Muscle layer of duodenum (tissue), 2 donors: ENCODE data around the gene JAK3.
"Not testable (repeated sequence)": the region's sequence is repeated elsewhere in the genome, so short reads cannot be mapped to it uniquely, and the experiment has no call there.

ENCODE experiments used
- H3K27ac ChIP-seq: one replicate; pipeline ENCODE4 v1.7.0; 2013; ENCODE audit warnings: mild to moderate bottlenecking, low read length
- H3K27me3 ChIP-seq: one replicate; pipeline ENCODE4 v1.7.0; 2013; ENCODE audit warnings: low read depth, mild to moderate bottlenecking, control low read depth, low read length
- H3K36me3 ChIP-seq, 2 donors: one replicate each; pipeline ENCODE4 v1.7.0; 2013; ENCODE audit warnings: low read length in 2 of 2, control low read depth in 1 of 2, mild to moderate bottlenecking in 1 of 2; ENCODE audit not compliant: insufficient read depth in 2 of 2, control insufficient read depth in 1 of 2
- H3K4me1 ChIP-seq, 2 donors: one replicate each; pipeline ENCODE4 v1.7.0; 2013; ENCODE audit warnings: low read length in 2 of 2, mild to moderate bottlenecking in 2 of 2, control low read depth in 1 of 2, moderate library complexity in 1 of 2; ENCODE audit not compliant: insufficient read depth in 2 of 2, control insufficient read depth in 1 of 2
- H3K4me3 ChIP-seq, 2 donors: one replicate each; pipeline ENCODE4 v1.7.0; 2013; ENCODE audit warnings: low read length in 2 of 2, low read depth in 1 of 2, mild to moderate bottlenecking in 1 of 2
- H3K9me3 ChIP-seq, 2 donors: one replicate each; pipeline ENCODE4 v1.7.0; 2013; ENCODE audit warnings: low read length in 2 of 2, control low read depth in 1 of 2, mild to moderate bottlenecking in 1 of 2; ENCODE audit not compliant: control insufficient read depth in 1 of 2
- donor health status: healthy.

Gene JAK3

DNA sequence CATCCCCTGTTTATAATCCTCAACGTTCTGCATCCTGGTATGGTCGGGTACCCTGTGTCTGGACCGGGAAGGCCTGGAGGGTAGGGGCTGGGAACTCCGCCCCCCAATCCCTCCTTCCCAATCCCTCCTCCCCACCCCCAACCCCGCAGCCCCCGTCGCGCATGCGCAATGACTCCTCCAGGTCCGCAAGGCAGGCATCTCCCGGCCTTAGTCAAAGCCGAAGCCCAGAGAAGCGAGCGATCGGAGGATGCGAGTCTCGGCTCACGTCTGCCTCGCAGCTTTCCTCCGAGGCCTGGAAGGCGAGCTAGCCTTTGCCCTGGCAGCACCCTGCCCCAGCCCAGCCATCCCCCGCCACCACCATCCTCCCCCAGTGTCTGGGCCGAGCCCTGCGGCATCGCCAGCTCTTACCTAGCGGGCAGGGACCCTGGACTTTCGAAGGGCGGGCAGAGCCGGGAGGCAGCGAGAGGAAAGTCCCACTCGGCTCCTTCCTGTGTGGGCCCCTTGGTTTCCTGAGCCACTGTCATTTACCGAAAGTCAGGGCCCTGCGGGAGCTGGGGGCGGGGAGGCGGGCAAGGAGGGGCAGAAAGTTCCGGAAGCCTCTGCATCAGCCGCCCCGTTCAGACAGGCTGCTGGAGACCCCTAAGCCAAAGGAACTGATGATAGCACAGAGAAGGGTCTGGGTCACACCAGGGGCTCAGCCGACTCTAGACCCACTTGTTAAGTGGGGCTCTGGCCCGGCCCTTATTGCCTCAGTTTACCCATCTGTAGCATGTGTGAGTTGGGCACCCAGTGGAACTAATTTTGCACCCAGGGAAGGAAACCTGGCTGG lies at the start of gene JAK3:
TSS of gene JAK3 (minus strand) at position 445 of the 829 bp plus-strand sequence. CDS start 3,565 bp downstream, outside the sequence.
- peaks cover 0 to 4% of the 10 kb centered on the region in 2 donors for H3K4me1 ChIP-seq
- peak within 1 kb of the TSS; percentile 31 to 46 for H3K4me3 ChIP-seq
- H3K27me3 ChIP-seq, result no peaks in the 10 kb centered on the region
- H3K36me3 ChIP-seq, result no peaks in the 10 kb centered on the region
- H3K27ac ChIP-seq, result peak within 1 kb of the TSS; percentile 45
- no peaks in the 10 kb centered on the region for H3K9me3 ChIP-seq

DNA sequence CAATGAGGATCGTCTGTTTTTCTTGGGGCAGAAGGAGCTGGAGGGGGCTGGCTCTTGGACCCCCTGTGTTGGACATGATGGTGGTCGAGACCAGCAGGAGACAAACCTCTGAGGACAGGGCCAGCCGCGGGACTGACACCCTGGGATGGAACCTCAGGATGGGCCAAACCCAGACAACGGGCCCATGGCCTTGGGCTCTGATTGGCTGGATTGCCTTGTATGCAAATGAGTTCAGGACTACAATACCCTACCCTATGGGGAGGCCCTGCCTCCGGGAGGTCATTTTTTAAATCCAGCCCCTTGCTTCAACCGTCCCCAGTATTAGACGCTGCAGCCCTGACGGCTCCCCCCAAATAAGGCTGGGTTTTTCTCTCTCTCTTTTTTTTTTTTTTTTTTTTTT lies 46.0 kb upstream of the JAK3 start:
- H3K4me1 ChIP-seq, result no peaks in the 10 kb centered on the region
- no peaks in the 10 kb centered on the region for H3K36me3 ChIP-seq
- no peaks in the 10 kb centered on the region for H3K9me3 ChIP-seq
- H3K27ac ChIP-seq, result no peak overlapping the region
- no peaks in the 10 kb centered on the region for H3K27me3 ChIP-seq
- H3K4me3 ChIP-seq, result no peak overlapping the region

DNA sequence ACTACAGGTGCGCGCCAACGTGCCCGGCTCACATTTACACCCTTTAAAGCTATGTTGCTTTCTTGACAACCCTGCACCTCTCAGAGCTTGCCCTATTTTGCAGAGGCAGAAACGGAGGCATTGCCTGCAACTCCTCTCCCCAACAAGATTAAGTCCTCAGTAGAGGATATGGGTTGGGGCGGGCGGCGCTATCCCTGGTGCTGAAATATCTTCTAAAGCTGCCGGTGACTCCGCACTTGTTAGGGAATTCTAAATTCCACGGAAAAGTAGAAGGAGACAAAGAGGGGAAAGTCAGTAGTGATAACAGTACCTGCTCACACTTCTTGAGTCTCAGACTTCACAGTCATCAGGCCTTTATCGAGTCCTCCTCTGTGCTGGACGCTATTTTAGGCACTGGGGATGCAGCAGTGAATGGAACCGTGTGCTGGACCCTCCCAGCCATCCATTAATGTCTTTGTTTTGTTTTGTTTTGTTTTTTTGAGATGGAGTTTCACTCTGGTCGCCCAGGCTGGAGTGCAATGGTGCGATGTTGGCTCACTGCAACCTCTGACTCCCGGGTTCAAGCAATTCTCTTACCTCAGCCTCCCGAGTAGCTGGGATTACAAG lies 41.9 kb upstream of the JAK3 start:
- Histone ChIP-seq H3K27me3 (no peaks in the 10 kb centered on the region), H3K36me3 (no peaks in the 10 kb centered on the region), H3K27ac (no peak overlapping the region), H3K4me1 (no peaks in the 10 kb centered on the region), H3K4me3 (no peak overlapping the region), H3K9me3 (no peaks in the 10 kb centered on the region)

DNA sequence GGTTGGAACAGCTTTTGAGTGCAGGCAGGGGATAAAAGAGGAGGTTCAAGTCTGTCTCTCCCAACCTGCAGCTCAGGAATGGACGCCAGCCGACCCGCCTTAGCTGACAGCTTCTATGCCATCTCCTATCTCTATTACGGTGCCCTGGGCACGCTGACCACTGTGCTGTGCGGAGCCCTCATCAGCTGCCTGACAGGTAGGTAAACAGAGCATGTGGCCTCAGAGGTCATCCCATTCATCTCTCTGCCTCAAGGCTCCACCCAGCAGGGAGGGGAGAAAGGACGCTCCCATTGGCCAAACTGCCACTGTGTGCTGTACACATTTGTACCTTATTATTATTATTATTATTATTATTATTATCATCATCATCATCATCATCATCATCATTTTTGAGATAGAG lies 40.5 kb upstream of the JAK3 start:
- Histone ChIP-seq H3K27me3 (no peaks in the 10 kb centered on the region), H3K4me1 (no peaks in the 10 kb centered on the region), H3K4me3 (no peak overlapping the region), H3K36me3 (no peaks in the 10 kb centered on the region), H3K27ac (no peak overlapping the region), H3K9me3 (no peaks in the 10 kb centered on the region)

DNA sequence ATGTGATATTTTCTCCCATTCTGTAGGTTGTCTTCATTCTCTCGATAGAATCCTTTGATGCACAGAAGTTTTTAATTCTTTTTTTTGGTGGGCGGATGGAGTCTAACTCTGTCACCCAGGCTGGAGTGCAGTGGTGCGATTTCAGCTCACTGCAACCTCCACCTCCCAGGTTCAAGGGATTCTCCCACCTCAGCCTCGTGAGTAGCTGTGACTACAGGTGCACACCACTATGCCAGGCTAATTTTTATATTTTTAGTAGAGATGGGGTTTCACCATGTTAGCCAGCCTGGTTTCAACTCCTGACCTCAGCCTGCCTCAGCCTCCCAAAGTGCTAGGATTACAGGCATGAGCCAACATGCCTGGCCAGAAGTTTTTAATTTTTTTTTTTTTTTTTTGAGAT lies 39.4 kb upstream of the JAK3 start:
- not testable (repeated sequence) for H3K27ac ChIP-seq, H3K36me3 ChIP-seq, H3K4me1 ChIP-seq, H3K4me3 ChIP-seq, H3K27me3 ChIP-seq, H3K9me3 ChIP-seq

DNA sequence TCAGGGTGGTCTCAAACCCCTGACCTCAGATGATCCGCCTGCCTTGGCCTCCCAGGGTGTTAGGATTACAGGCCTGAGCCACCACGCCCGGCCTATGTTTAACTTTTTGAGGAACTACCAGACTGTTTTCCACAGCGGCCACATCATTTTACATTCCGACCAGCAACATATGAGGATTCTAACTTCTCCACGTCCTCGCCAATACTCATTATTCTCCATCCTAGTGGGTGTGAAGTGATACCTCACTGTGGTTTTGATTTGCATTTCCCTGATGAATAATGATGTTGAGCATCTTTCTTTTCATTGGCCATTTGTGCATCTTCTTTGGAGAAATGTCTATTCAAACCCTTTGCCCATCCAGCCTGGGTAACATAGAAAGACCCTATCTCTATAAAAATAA lies 38.7 kb upstream of the JAK3 start:
- Histone ChIP-seq H3K36me3 (no peaks in the 10 kb centered on the region), H3K27me3 (no peaks in the 10 kb centered on the region), H3K9me3 (no peaks in the 10 kb centered on the region), H3K27ac (no peak overlapping the region), H3K4me1 (no peaks in the 10 kb centered on the region), H3K4me3 (no peak overlapping the region)

DNA sequence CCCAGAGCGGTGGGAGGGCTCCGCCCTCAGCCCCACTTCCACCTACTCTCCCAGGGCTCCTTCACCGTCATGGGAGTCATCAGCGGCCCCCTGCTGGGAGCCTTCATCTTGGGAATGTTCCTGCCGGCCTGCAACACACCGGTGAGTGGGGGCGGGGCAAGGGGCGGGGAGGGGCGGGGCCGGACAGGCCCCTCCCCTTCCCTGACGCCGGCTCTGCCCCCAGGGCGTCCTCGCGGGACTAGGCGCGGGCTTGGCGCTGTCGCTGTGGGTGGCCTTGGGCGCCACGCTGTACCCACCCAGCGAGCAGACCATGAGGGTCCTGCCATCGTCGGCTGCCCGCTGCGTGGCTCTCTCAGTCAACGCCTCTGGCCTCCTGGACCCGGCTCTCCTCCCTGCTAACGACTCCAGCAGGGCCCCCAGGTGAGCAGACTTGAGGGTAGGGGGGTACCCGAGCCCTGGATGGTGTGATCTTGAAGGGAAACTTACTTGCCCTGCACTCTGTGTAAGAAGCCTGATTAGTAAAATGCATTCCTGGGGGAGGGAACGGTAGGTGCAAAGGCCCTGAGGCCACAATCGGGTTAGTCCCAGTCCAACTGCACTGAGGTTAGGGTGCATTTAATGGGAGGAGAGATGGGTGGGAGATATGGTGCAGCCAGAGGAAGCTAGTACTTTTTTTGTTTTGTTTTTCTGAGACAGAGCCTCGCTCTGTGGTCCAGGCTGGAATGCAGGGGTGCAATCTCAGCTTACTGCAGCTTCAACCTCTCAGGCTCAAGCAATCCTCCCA lies 36.0 kb upstream of the JAK3 start:
- Histone ChIP-seq H3K27ac (no peak overlapping the region), H3K27me3 (no peaks in the 10 kb centered on the region), H3K36me3 (no peaks in the 10 kb centered on the region), H3K4me1 (no peaks in the 10 kb centered on the region), H3K9me3 (no peaks in the 10 kb centered on the region), H3K4me3 (no peak overlapping the region)

DNA sequence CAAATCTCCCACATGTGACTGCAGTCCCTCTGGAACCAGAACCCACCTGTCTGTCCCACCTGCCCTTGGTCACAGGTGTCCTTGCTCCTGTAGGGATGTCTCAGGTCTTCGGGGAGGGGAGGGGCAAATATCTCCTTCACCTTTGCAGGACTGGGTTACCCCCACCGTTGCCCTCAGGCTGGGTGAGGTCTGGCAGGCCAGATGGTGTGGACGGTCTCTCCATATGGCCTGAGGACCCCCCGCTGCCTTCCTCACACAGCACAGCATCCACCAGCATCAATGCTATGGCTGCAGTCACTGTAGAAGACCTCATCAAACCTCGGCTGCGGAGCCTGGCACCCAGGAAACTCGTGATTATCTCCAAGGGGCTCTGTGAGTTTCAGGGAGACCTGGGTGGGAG lies 33.9 kb upstream of the JAK3 start:
- H3K36me3 ChIP-seq, result no peaks in the 10 kb centered on the region
- no peak overlapping the region for H3K4me3 ChIP-seq
- no peaks in the 10 kb centered on the region for H3K4me1 ChIP-seq
- H3K27me3 ChIP-seq, result no peaks in the 10 kb centered on the region
- H3K27ac ChIP-seq, result no peak overlapping the region
- no peaks in the 10 kb centered on the region for H3K9me3 ChIP-seq

DNA sequence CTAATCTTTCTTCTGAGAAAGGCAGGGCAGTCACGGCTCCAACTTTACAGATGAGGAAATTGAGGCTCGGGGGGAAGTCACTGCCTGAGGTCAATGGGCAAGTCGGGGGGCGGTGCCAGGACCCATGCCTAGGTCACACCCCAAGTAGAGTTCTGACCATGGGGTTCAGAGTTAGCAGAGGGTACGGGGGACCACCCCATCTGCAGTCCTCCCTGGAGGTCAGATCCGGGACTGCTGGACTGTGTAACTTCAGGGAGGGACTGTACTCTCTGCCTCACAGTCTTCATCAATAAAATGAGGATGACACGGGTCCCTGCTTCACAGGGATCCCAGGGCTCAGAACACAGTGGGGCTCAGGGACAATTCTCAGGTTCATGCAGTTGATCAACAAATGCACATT lies 31.7 kb upstream of the JAK3 start:
- no peaks in the 10 kb centered on the region for H3K4me1 ChIP-seq
- no peaks in the 10 kb centered on the region for H3K36me3 ChIP-seq
- H3K4me3 ChIP-seq, result no peak overlapping the region
- no peaks in the 10 kb centered on the region for H3K9me3 ChIP-seq
- peaks cover 4% of the 10 kb centered on the region for H3K27me3 ChIP-seq
- no peak overlapping the region for H3K27ac ChIP-seq

DNA sequence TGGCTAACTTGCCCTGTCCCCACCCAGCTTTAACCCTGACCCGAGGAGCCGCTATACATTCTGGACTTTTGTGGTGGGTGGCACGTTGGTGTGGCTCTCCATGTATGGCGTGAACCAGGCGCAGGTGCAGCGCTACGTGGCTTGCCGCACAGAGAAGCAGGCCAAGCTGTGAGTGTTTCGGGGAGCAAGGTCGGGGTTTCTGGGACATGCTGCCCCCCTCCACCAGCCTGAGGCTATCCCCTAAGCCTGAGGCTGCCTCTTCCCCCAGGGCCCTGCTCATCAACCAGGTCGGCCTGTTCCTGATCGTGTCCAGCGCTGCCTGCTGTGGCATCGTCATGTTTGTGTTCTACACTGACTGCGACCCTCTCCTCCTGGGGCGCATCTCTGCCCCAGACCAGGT lies 29.9 kb upstream of the JAK3 start:
- Histone ChIP-seq H3K9me3 (no peaks in the 10 kb centered on the region), H3K4me3 (no peak overlapping the region), H3K27ac (no peak overlapping the region), H3K27me3 (peaks cover 15% of the 10 kb centered on the region), H3K4me1 (peaks cover 0 to 7% of the 10 kb centered on the region in 2 donors), H3K36me3 (no peaks in the 10 kb centered on the region)

DNA sequence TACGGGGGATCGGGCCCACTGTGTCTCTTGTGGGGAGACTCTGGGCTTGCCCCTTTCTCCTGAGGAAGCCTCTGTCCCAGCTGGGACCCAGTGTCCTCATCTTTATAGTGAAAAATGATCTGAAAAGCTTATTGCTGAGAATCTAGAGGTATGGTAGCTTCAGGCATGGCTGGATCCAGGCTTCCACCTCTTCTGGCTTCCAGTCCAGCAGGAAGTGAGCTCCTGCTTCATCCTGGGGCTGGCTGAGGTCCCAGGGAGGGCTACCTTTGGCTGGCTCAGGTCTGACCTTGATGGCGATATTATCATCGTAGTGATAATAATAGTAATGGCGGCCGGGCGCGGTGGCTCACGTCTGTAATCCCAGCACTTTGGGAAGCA lies 27.0 kb upstream of the JAK3 start:
- no peak overlapping the region for H3K27ac ChIP-seq
- H3K27me3 ChIP-seq, result peaks cover 35% of the 10 kb centered on the region
- H3K4me1 ChIP-seq, result peaks cover 0 to 12% of the 10 kb centered on the region in 2 donors
- no peaks in the 10 kb centered on the region for H3K9me3 ChIP-seq
- no peak overlapping the region for H3K4me3 ChIP-seq
- no peaks in the 10 kb centered on the region for H3K36me3 ChIP-seq
